Osteoblast (primary cell): ENCODE data around the gene LGMN. TPM values are rescaled to one million over a fixed set of nuclear protein-coding genes. Genes with fewer than 3 reads are reported as not detected.

Source experiments
- DNase-seq: peaks from one replicate; pipeline ENCODE4 v3.0.0; 2011; ENCODE audit warnings: low spot score, mixed read lengths; ENCODE audit not compliant: insufficient read length; ENCODE audit errors: missing footprints
- H2AFZ ChIP-seq: 2 replicates; pipeline ENCODE4 v1.6.0; 2011; ENCODE audit warnings: mild to moderate bottlenecking, low read length
- H3K27ac ChIP-seq: 2 replicates; pipeline ENCODE4 v1.5.1; 2011; ENCODE audit warnings: mild to moderate bottlenecking, low read depth, low read length, moderate library complexity
- H3K27me3 ChIP-seq: 2 replicates; pipeline ENCODE4 v1.6.0; 2012; ENCODE audit warnings: mild to moderate bottlenecking, control low read depth, inconsistent platforms, low read length, moderate library complexity; ENCODE audit not compliant: insufficient read depth
- H3K36me3 ChIP-seq: 2 replicates; pipeline ENCODE4 v1.5.1; 2011; ENCODE audit warnings: mild to moderate bottlenecking, low read length, control low read depth, moderate library complexity; ENCODE audit not compliant: insufficient read depth
- H3K4me1 ChIP-seq: 2 replicates; pipeline ENCODE4 v1.5.1; 2011; ENCODE audit warnings: mild to moderate bottlenecking, low read length, control low read depth, moderate library complexity; ENCODE audit not compliant: insufficient read depth
- H3K4me2 ChIP-seq: 2 replicates; pipeline ENCODE4 v1.6.0; 2011; ENCODE audit warnings: mild to moderate bottlenecking, low read length; ENCODE audit not compliant: insufficient read depth
- H3K4me3 ChIP-seq: fragments of 200-600 bp; sonication (generic); 3 replicates; pipeline ENCODE4 v1.5.1; 2012; ENCODE audit warnings: mild to moderate bottlenecking, low read length, inconsistent platforms; ENCODE audit not compliant: insufficient read depth
- H3K79me2 ChIP-seq: 2 replicates; pipeline ENCODE4 v1.6.0; 2012; ENCODE audit warnings: mild to moderate bottlenecking, low read length, control low read depth, inconsistent platforms; ENCODE audit not compliant: insufficient read depth
- H3K9me3 ChIP-seq: 2 replicates; pipeline ENCODE4 v1.5.1; 2011; ENCODE audit warnings: low read depth, low read length, control low read depth
- H4K20me1 ChIP-seq: 2 replicates; pipeline ENCODE4 v1.6.0; 2012; ENCODE audit warnings: mild to moderate bottlenecking, low read length, control low read depth; ENCODE audit not compliant: insufficient read depth
- total RNA-seq: library from RNA; depleted of rRNA; stranded (reverse); fragments of >200 nt; gene quantifications from 2 replicates; pipeline ENCODE4 v1.2.3, GENCODE V29; 2012
- TF ChIP-seq, protein P1 (sequence below): IDR thresholded peaks from 2 replicates; pipeline ENCODE4 v1.5.1; 2011; ENCODE audit warnings: mild to moderate bottlenecking, low read depth, low read length, moderate library complexity; ENCODE audit errors: extremely low read depth

The LGMN gene
- total RNA-seq, 1 donor = 89.4 TPM

DNA sequence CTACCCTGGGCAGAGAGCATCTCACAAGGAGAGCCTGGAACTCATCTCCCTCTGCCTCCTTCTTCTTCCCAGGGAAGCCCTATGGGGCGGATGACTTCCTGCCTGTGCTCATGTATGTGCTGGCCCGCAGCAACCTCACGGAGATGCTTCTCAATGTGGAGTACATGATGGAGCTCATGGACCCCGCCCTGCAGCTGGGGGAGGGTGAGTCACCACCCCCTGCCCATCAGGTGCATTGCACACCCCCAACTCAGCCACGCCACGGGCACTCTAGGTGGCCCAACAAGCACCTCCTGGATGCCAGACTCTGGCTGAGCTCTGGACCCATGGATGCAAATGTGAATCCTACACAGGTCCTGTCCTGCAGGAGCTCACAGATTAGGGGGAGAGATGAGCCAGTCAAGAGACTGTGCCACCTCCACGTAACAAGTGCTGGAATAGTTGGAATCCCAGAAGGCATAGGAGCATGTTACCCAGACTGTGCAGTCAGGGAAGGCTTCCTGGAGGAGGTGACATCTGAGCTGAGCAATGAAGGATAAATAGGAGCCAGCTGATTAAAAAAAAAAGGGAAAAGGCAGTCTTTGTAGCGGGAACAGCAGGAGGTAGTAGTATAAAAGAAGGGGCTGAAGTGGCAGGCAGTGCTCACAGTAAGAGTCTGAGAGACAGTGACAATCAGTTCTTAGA, 71.9 kb downstream of the LGMN start:
- Histone ChIP-seq H3K9me3 (no peaks in the 10 kb centered on the region), H2AFZ (no peak overlapping the region), H3K4me2 (no peak overlapping the region), H3K4me3 (no peak overlapping the region), H3K27me3 (no peaks in the 10 kb centered on the region), H3K79me2 (no peaks in the 10 kb centered on the region), H3K27ac (no peak overlapping the region), H3K36me3 (peaks cover 14% of the 10 kb centered on the region), H3K4me1 (no peaks in the 10 kb centered on the region), H4K20me1 (no peaks in the 10 kb centered on the region)
- no peak for DNase-seq
- TF ChIP-seq, protein P1, sequence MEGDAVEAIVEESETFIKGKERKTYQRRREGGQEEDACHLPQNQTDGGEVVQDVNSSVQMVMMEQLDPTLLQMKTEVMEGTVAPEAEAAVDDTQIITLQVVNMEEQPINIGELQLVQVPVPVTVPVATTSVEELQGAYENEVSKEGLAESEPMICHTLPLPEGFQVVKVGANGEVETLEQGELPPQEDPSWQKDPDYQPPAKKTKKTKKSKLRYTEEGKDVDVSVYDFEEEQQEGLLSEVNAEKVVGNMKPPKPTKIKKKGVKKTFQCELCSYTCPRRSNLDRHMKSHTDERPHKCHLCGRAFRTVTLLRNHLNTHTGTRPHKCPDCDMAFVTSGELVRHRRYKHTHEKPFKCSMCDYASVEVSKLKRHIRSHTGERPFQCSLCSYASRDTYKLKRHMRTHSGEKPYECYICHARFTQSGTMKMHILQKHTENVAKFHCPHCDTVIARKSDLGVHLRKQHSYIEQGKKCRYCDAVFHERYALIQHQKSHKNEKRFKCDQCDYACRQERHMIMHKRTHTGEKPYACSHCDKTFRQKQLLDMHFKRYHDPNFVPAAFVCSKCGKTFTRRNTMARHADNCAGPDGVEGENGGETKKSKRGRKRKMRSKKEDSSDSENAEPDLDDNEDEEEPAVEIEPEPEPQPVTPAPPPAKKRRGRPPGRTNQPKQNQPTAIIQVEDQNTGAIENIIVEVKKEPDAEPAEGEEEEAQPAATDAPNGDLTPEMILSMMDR = no peak

DNA sequence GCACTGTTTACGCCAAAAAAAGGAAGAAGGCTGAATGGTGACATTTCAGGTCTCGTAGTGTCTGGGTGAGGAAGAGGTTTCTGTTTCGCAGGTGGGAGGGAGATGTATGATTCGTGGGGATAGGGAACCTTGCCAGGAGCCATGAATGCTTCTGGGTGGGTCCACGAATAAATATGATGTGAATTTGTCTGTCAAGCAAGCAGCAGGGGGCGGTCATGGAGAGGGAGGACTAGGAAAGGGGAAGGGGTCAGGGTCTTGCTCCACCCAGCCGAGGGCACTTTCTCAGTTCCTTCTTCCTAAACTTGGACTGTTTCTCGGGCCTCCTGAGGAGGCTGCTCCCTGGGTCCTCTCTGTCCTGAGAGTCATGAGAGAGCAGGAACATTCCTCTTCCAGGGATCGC, 72.5 kb downstream of the LGMN start:
- peak; percentile 37 for DNase-seq
- Histone ChIP-seq H3K4me1 (no peaks in the 10 kb centered on the region), H3K36me3 (peaks cover 11% of the 10 kb centered on the region), H3K27ac (no peak overlapping the region), H2AFZ (no peak overlapping the region), H3K27me3 (no peaks in the 10 kb centered on the region), H3K9me3 (no peaks in the 10 kb centered on the region), H3K4me3 (no peak overlapping the region), H3K79me2 (no peaks in the 10 kb centered on the region), H3K4me2 (no peak overlapping the region), H4K20me1 (no peaks in the 10 kb centered on the region)
- TF ChIP-seq, protein P1 = no peak

DNA sequence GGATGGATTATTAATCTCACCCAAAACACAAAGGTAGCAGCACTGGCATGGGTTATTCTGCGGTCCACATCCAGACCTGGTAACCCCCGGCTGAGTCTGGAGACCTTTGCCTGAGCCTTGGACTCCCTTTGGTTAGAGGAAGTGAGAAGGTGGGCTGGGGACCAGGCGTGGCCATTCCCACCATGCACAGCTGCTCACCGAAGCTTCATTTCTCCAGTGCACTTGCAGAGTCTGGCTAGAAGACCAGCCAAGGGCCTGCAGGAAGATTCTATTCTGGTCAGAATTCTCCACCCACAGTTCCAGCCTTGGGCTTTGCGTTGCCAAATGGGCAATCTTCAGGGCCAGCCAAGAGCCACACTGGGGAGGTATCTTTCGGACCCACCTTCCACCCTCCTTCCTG, 73.0 kb downstream of the LGMN start:
- Histone ChIP-seq H3K27ac (no peak overlapping the region), H3K4me2 (no peak overlapping the region), H3K36me3 (peaks cover 11% of the 10 kb centered on the region), H3K9me3 (no peaks in the 10 kb centered on the region), H4K20me1 (no peaks in the 10 kb centered on the region), H3K4me3 (no peak overlapping the region), H3K79me2 (no peaks in the 10 kb centered on the region), H3K27me3 (no peaks in the 10 kb centered on the region), H3K4me1 (peaks cover 3% of the 10 kb centered on the region), H2AFZ (no peak overlapping the region)
- TF ChIP-seq, protein P1 = no peak
- no peak for DNase-seq

DNA sequence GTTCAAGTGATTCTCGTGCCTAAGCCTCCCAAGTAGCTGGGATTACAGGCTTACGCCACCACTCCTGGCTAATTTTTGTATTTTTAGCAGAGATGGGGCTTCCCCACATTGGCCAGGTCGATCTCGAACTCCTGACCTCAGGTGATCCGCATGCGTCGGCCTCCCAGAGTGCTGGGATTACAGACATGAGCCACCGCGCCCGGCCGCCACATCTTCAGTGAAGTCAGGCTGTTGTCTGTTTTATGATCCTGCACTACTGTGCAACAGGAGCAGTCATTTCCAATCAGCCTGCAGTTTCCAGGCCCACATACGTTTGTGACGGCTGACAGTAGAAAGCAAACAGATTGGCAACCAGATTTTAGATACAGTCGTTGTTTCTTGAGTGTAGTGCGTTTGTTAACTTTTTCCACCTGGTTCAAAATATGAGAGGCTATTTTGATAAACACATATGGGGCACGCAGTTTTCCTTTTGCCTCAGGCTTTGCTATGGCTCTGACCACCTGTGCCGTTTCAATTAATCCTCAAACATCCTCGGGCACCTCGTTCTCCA, 74.8 kb downstream of the LGMN start:
- Histone ChIP-seq H3K36me3 (peaks cover 9% of the 10 kb centered on the region), H3K27ac (no peak overlapping the region), H3K9me3 (no peaks in the 10 kb centered on the region), H3K4me1 (peaks cover 6% of the 10 kb centered on the region), H3K4me3 (no peak overlapping the region), H3K79me2 (no peaks in the 10 kb centered on the region), H3K4me2 (no peak overlapping the region), H4K20me1 (no peaks in the 10 kb centered on the region), H3K27me3 (no peaks in the 10 kb centered on the region), H2AFZ (no peak overlapping the region)
- no peak for DNase-seq
- TF ChIP-seq, protein P1 = no peak
